Keratinocyte (primary cell): ENCODE results near the gene PRPH2.

Source experiments
- EZH2 ChIP-seq: IDR thresholded peaks from one replicate; pipeline ENCODE4 v1.6.1; 2012; ENCODE audit warnings: inconsistent platforms, mild to moderate bottlenecking, low read length, moderate library complexity
- TF ChIP-seq, protein P1 (sequence below), 3 experiments: IDR thresholded peaks in 1 of 3; conservative IDR thresholded peaks in 1 of 3; optimal IDR thresholded peaks in 1 of 3; 2 replicates in 2 of 3; 3 replicates in 1 of 3; pipeline versions ENCODE3 to v1.5.1; 2011; ENCODE audit warnings: low read length in 3 of 3, mild to moderate bottlenecking in 3 of 3, moderate library complexity in 2 of 3, control low read depth in 1 of 3, inconsistent platforms in 1 of 3; ENCODE audit not compliant: insufficient read depth in 2 of 3; ENCODE audit errors: extremely low read depth in 1 of 3

DNA sequence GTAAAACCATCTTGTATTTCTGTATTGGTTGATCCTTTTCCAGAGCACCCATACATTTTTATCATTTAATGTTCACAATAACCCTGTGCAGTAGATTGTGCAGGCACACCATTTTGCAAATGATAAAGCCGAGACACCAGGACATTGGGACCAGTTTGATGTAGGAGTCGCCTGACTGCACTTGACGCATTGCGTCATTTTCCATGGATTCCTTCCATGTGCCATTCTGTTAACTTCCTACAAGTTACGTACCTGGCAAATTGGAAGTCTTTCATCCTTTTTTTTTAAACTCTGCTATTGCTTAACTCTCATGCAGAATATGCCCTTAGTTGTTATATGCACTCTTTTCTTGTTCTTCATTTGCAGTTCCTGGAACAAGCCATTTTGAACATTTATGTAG lies 43.0 kb downstream of the PRPH2 start:
- TF ChIP-seq, protein P1, sequence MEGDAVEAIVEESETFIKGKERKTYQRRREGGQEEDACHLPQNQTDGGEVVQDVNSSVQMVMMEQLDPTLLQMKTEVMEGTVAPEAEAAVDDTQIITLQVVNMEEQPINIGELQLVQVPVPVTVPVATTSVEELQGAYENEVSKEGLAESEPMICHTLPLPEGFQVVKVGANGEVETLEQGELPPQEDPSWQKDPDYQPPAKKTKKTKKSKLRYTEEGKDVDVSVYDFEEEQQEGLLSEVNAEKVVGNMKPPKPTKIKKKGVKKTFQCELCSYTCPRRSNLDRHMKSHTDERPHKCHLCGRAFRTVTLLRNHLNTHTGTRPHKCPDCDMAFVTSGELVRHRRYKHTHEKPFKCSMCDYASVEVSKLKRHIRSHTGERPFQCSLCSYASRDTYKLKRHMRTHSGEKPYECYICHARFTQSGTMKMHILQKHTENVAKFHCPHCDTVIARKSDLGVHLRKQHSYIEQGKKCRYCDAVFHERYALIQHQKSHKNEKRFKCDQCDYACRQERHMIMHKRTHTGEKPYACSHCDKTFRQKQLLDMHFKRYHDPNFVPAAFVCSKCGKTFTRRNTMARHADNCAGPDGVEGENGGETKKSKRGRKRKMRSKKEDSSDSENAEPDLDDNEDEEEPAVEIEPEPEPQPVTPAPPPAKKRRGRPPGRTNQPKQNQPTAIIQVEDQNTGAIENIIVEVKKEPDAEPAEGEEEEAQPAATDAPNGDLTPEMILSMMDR (optimal IDR thresholded peaks at IDR 0.05 in 1 of 3, IDR thresholded peaks at IDR 0.05 in 1 of 3, conservative IDR thresholded peaks at IDR 0.05 in 1 of 3; ENCODE audit: extremely low read depth in 1 of 3, insufficient read depth in 2 of 3, low read length in 3 of 3): no peak
- TF ChIP-seq EZH2: no peak
